PC-3 (cell line): ENCODE results near the gene ARL3. TPM values are rescaled to one million over a fixed set of nuclear protein-coding genes. Genes with fewer than 3 reads are reported as not detected.
"Not testable (repeated sequence)": the region's sequence is repeated elsewhere in the genome, so short reads cannot be mapped to it uniquely, and the experiment has no call there.

Source experiments
- ATAC-seq: fragments of 200-7000 bp; cut with Tn5 transposase; 2 replicates; pipeline ENCODE4 v1.9.1; 2020; ENCODE audit warnings: mild to moderate bottlenecking, moderate library complexity
- BruUV-seq: library from RNA; stranded (reverse); fragments of 400-500 nt; replicated peaks from 2 replicates; lab custom pipeline; 2021; lab: Mats Ljungman, UMichigan
- CTCF ChIA-PET: fragments of 300-600 bp; sonication (Branson Sonifier 250); formaldehyde crosslinking; loops from one replicate; lab custom pipeline; 2022; ENCODE audit warnings: antibody characterized with exemption; lab: Charles Lee
- POLR2A ChIA-PET: fragments of 300-600 bp; sonication (Branson Sonifier 250); formaldehyde crosslinking; loops from one replicate; lab custom pipeline; 2022; ENCODE audit warnings: antibody characterized with exemption; ENCODE audit not compliant: unreplicated experiment; lab: Charles Lee
- DNase-seq: peaks from one replicate; pipeline ENCODE4 v3.0.0-alpha.2; 2015
- H2AFZ ChIP-seq: fragments of 300-600 bp; sonication (generic); 2 replicates; pipeline ENCODE4 v1.6.0; 2016; ENCODE audit warnings: antibody characterized with exemption, low read length
- H3F3A ChIP-seq: fragments of 300-600 bp; sonication (generic); one replicate; pipeline ENCODE4 v1.6.0; 2017; ENCODE audit warnings: antibody characterized with exemption, low read length, control low read depth, mild to moderate bottlenecking; ENCODE audit not compliant: unreplicated experiment
- H3K27ac ChIP-seq: fragments of 300-600 bp; sonication (generic); 2 replicates; pipeline ENCODE4 v1.5.1; 2016; ENCODE audit warnings: mild to moderate bottlenecking, low read length
- H3K27me3 ChIP-seq: fragments of 300-600 bp; sonication (generic); 2 replicates; pipeline ENCODE4 v1.6.1; 2016; ENCODE audit warnings: low read length, mixed read lengths
- H3K36me3 ChIP-seq: fragments of 300-600 bp; sonication (generic); 2 replicates; pipeline ENCODE4 v1.6.1; 2016; ENCODE audit warnings: low read depth, mixed run types, low read length, mixed read lengths
- H3K4me1 ChIP-seq: fragments of 300-600 bp; sonication (generic); 2 replicates; pipeline ENCODE4 v1.5.1; 2016; ENCODE audit warnings: low read length; ENCODE audit not compliant: insufficient read depth
- H3K4me2 ChIP-seq: fragments of 300-600 bp; sonication (generic); 2 replicates; pipeline ENCODE4 v1.6.0; 2016; ENCODE audit warnings: low read length
- H3K4me3 ChIP-seq: fragments of 300-600 bp; sonication (generic); 2 replicates; pipeline ENCODE4 v1.5.1; 2016; ENCODE audit warnings: mild to moderate bottlenecking, low read length, mixed read lengths
- H3K79me2 ChIP-seq: fragments of 300-600 bp; sonication (generic); 2 replicates; pipeline ENCODE4 v1.6.1; 2017; ENCODE audit warnings: low read length, mixed read lengths
- H3K9ac ChIP-seq: fragments of 300-600 bp; sonication (generic); 2 replicates; pipeline ENCODE4 v1.6.0; 2016; ENCODE audit warnings: mild to moderate bottlenecking, low read length
- H3K9me2 ChIP-seq: fragments of 300-600 bp; sonication (generic); replicated peaks from 2 replicates; pipeline ENCODE4 v1.6.1; 2016; ENCODE audit warnings: mixed run types, low read length, mixed read lengths
- H3K9me3 ChIP-seq: fragments of 300-600 bp; sonication (generic); 2 replicates; pipeline ENCODE4 v1.6.1; 2016; ENCODE audit warnings: low read length, mixed read lengths
- H4K20me1 ChIP-seq: fragments of 300-600 bp; sonication (generic); 2 replicates; pipeline ENCODE4 v1.6.1; 2016; ENCODE audit warnings: low read length, mixed read lengths
- CTCF ChIP-seq: fragments of 300-600 bp; sonication (generic); conservative IDR thresholded peaks from 2 replicates; pipeline ENCODE4 v1.5.1; 2017; ENCODE audit warnings: antibody characterized with exemption, low read depth, mild to moderate bottlenecking, low read length
- EZH2 ChIP-seq: fragments of 300-600 bp; sonication (generic); IDR thresholded peaks from one replicate; pipeline ENCODE4 v1.6.1; 2017; ENCODE audit warnings: antibody characterized with exemption, mild to moderate bottlenecking, low read length; ENCODE audit not compliant: unreplicated experiment
- EZH2phosphoT487 ChIP-seq: fragments of 300-600 bp; sonication (generic); IDR thresholded peaks from 2 replicates; pipeline ENCODE4 v1.6.1; 2018; ENCODE audit warnings: mild to moderate bottlenecking, antibody characterized with exemption, low read length, borderline replicate concordance
- intact Hi-C: fragments of 100-400 bp; cut with micrococcal nuclease; formaldehyde crosslinking; loops from 2 replicates; pipeline ENCODE4 v1.9.0; 2023
- total RNA-seq: library from RNA; depleted of rRNA; stranded (reverse); fragments of >200 nt; gene quantifications from 2 replicates; pipeline ENCODE4 v1.2.3, GENCODE V29; 2014

Gene ARL3
- total RNA-seq, 1 experiment from 2014 or later, result 2.8 TPM

GRCh38 chr10:102720775-102721301 is 6.6 kb upstream of the ARL3 start:
- Histone ChIP-seq H3K79me2 (peaks cover 6% of the 10 kb centered on the region; the same call in 1 of the 2 replicates), H3K27me3 (no peaks in the 10 kb centered on the region), H3K4me3 (no peak overlapping the region), H3F3A (no peaks in the 10 kb centered on the region), H3K9me2 (no peaks in the 10 kb centered on the region), H3K27ac (no peak overlapping the region), H3K4me1 (no peaks in the 10 kb centered on the region), H4K20me1 (no peaks in the 10 kb centered on the region), H3K9me3 (no peaks in the 10 kb centered on the region), H3K4me2 (no peak overlapping the region), H3K36me3 (no peaks in the 10 kb centered on the region), H3K9ac (no peak overlapping the region), H2AFZ (no peak overlapping the region)
- ATAC-seq (no peak), DNase-seq (no peak)
- intact Hi-C loops, result no loop called here
- no TSS peak for BruUV-seq
- TF ChIP-seq EZH2phosphoT487 (no peak), CTCF (no peak), EZH2 (no peak)
- ChIA-PET CTCF (interaction anchor here (0.7 kb wide), 1 partner anchor 268 kb away, joined by 3 read pairs; no protein-coding TSS in a partner anchor), POLR2A (interaction anchor here (0.5 kb wide), 1 partner anchor 74 kb away, joined by 4 read pairs; no protein-coding TSS in a partner anchor)

GRCh38 chr10:102720337-102720736 is 6.1 kb upstream of the ARL3 start:
- no peak for ATAC-seq
- Histone ChIP-seq H3K9me3 (no peaks in the 10 kb centered on the region), H3F3A (no peaks in the 10 kb centered on the region), H3K27me3 (no peaks in the 10 kb centered on the region), H4K20me1 (no peaks in the 10 kb centered on the region), H3K36me3 (no peaks in the 10 kb centered on the region), H2AFZ (no peak overlapping the region), H3K4me2 (no peak overlapping the region), H3K79me2 (peaks cover 10% of the 10 kb centered on the region; the same call in 1 of the 2 replicates), H3K4me1 (peaks cover under 1% of the 10 kb centered on the region; the same call in 1 of the 2 replicates), H3K27ac (no peak overlapping the region), H3K9me2 (no peaks in the 10 kb centered on the region), H3K4me3 (no peak overlapping the region), H3K9ac (no peak overlapping the region)
- ChIA-PET POLR2A (interaction anchor here (0.6 kb wide), 1 partner anchor 37 kb away, joined by 4 read pairs; no protein-coding TSS in a partner anchor), CTCF (no interaction called here)
- TF ChIP-seq EZH2phosphoT487, result no peak
- TF ChIP-seq CTCF, result no peak
- no peak for TF ChIP-seq EZH2
- no peak for DNase-seq
- intact Hi-C loops, result no loop called here
- BruUV-seq, result no TSS peak

GRCh38 chr10:102718220-102718619 is 4.0 kb upstream of the ARL3 start:
- Histone ChIP-seq H3K4me3 (no peak overlapping the region), H3K4me1 (peaks cover 3% of the 10 kb centered on the region; the same call in 1 of the 2 replicates), H3K9me3 (no peaks in the 10 kb centered on the region), H3K9me2 (no peaks in the 10 kb centered on the region), H3K27me3 (no peaks in the 10 kb centered on the region), H3K79me2 (peaks cover 19% of the 10 kb centered on the region; the same call in 1 of the 2 replicates), H3K27ac (no peak overlapping the region), H4K20me1 (no peaks in the 10 kb centered on the region), H3K9ac (no peak overlapping the region), H3K36me3 (no peaks in the 10 kb centered on the region), H2AFZ (no peak overlapping the region), H3F3A (no peaks in the 10 kb centered on the region), H3K4me2 (no peak overlapping the region)
- ChIA-PET POLR2A (no interaction called here), CTCF (no interaction called here)
- ATAC-seq (no peak), DNase-seq (no peak)
- TF ChIP-seq EZH2phosphoT487, result no peak
- no peak for TF ChIP-seq EZH2
- no peak for TF ChIP-seq CTCF
- intact Hi-C loops, result no loop called here
- no TSS peak for BruUV-seq

GRCh38 chr10:102716900-102717565 is 2.8 kb upstream of the ARL3 start:
- H3K9ac ChIP-seq, ATAC-seq, POLR2A ChIA-PET, H3K27me3 ChIP-seq, H4K20me1 ChIP-seq, H3K4me2 ChIP-seq, H3K36me3 ChIP-seq, H2AFZ ChIP-seq, intact Hi-C loops, H3F3A ChIP-seq, H3K4me1 ChIP-seq, CTCF ChIA-PET, H3K9me3 ChIP-seq, DNase-seq, H3K4me3 ChIP-seq, H3K27ac ChIP-seq, BruUV-seq, H3K9me2 ChIP-seq: not testable (repeated sequence)
- peaks cover 19% of the 10 kb centered on the region; the same call in 1 of the 2 replicates for H3K79me2 ChIP-seq
